NOMO-1 (cell line): ENCODE data around the gene FOXP1.

Source experiments
- DNase-seq, 2 experiments: peaks; one replicate each; lab custom pipeline; 2025; ENCODE audit not compliant: unreplicated experiment in 2 of 2; lab: John Stamatoyannopoulos, UW

The FOXP1 gene

DNA sequence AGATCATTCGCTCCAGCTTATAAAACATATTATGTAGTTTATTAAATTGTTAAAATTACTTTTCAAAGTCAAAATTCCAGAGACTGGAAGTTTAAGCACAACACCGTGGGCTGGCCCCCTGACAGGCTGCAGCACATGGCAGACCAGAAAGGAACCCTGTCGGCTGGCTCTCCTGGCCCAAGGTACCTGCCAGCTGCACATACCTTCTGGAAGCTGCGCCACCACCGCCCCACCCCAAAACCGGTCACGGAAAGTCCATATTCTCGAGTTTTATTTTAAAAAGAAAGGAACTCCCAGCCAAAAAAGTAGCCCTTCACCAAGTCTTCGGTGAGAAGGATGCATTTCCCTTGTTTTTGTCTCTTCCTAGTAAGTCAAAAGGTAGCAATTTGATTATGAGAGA, 94.6 kb downstream of the FOXP1 start:
- no peak for DNase-seq

DNA sequence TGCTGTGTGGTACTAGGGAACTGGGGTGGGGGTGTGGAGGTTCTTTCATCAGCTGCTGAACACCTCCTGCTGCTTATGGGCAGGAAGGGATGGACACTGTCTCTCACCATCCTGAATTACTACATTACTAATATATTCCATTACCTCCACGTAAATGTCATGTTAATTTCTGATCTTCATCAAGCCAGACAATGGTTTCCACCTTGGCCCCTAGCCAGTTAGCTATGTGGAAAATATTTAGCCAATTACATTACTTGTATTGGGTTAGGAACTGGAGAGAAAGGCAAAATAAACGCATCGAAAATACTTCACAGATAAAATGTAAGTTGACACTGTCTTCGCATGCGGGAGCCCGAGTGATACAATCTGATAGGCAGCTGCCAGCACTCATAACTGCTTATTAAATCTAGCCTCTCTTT, 95.1 kb downstream of the FOXP1 start:
- DNase-seq, result no peak

DNA sequence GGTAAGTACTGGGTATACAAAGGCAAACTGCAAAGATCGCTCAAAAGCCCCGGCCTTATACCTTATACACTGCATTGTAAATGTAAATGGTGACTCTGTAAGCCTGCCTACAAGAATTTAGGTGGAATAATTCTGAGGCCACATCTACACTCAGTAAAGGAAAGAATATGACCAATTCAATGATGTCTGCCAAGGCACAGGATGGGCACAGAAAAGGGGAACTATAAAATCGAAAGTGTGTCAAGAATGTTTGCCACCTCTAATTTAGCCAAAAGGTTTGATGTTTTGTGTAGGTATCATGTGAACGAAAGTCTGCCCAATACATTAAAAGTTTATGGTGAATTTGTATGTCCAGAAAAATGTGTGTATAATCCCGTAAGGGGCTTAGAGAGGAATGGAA, 96.1 kb downstream of the FOXP1 start:
- peak; percentile 44 to 68 for DNase-seq

DNA sequence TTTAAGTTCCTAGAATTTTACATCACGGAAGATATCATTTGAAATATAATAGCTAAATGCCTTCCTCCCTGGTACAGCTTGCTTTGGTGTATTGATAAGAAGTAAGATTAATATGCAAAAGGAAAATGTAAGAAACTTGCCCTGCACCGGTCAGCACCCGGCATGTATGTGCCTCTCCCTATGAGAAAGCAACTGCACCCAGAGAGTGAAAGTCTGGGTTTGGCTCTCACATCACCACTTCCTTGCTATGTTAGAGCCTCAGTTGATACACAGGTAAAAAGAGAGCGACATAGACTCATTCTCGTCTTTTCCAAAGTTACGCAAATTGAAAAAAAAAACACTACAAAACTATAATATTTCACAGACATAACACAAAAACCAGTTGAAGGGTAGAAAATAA, 96.7 kb downstream of the FOXP1 start:
- no peak for DNase-seq

DNA sequence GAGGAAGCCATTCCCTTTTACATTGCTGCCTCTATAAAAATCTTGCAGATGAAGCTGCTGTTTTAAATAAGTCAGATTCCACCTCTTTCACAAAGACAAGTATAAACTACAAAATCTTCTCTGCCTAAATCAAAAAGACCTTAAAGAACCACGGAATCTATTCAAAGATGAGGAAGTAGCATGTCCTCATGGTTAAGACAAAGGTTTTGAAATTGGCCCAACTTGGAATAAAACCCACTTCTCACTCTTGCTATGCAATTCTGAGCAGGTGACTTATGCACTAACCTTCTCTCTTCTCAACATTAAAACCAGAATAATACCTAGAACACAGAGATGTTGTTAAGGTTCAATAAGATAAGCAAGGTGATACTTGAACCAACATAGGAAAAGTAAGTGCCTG, 97.6 kb downstream of the FOXP1 start:
- peak; percentile 29 to 63 for DNase-seq

DNA sequence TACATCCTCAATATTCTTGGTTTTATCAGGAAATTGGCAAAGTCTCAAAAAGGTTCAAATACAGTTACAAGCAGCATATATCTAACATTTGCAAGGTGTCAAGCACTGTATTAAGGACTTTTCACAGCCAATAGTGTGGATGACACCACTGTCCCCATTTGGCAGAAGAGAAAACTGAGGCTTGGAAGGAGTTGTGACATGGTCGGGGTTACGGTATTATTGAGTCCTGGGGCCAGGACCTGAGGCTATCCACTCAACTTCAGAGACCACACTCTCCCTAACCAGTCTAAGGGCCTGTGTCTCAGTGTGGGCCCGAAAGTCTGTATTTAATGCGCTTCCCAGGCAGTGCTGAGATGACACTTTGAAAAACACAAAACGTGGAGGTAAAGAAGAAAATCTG, 99.1 kb downstream of the FOXP1 start:
- no peak for DNase-seq

DNA sequence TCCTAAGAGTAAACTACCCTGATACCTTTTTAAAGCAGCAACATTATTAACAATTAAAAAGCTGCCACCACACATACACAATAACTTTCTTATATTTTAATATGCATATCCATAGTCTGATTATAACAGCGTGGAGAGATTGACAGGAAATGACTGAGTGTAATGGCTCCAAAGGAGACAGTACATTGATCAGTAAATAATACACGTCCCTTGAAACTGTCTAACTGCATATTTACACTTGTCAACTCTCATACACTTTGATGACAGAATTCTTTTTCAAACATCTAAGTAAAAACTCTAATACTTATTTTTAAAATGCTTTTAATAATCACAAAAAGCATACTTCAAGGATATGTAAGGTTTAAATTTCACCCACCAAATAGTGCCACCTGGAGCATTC, 99.5 kb downstream of the FOXP1 start:
- DNase-seq, result no peak

DNA sequence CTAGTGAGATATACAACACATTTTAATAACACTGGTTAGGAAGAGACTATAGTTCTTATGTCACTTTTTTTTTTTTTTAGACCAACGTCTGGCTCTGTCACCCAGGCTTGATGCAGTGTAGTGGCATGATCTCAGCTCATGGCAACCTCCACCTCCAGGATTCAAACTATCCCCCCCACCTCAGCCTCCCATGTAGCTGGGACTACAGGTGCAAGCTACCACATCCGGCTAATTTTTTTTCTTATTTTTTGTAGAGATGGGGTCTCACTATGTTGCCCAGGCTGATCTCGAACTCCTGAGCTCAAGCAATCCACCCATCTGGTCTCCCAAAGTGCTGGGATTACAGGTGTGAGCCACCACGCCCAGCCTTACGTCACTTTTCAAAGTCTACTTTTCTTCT, 100.8 kb downstream of the FOXP1 start:
- DNase-seq, result no peak

DNA sequence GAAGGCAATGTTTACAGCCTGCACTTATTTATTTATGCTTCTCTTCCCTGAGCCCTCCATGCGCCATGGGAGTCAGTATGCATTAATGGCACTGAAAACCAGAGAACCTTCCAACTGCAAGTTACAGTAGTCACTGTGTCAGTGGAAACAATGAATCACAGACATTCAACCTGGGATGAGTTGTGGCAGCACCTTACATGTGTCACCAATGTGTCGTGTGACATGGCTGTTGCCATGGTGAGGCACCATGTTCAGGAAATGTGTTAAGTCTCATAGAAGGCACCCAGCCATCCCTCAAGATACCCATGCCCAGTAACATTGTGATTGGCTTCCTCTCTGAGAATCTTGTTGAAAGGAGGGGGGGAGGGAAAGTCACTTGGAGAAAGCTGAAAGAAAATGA, 105.0 kb downstream of the FOXP1 start:
- no peak for DNase-seq

DNA sequence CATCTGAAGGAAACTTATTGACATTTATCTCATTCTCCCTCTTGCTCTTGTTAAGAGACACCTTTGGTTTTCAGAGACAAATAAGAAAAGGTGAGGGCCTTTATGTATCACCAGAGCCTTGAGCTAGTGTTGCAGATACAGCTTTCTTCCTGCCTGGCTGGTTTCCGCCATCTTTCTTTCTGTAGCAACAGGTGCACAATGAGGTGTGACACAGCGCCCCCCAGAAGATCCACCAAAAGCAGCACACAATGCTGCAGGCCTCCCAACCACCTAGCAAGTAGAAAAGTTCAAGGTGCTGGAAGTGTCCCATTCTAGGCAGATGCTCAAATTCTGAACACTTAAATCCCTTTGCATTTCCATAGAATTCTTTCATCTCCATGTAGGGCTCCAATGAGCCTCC, 106.6 kb downstream of the FOXP1 start:
- DNase-seq, result no peak

DNA sequence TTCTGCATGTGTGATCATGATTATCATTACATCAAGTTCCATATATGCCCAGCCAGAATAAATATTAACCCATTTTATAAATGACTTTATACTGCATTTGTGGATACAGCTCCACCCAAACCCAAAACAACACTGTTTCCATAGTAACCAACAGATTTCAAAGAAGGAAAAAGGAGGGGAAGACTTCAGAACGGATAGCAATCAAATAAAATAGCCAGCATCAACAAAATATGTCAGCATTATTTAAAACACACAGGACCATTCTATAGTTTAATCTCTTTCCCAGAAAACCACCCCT, 114.4 kb downstream of the FOXP1 start:
- no peak for DNase-seq

DNA sequence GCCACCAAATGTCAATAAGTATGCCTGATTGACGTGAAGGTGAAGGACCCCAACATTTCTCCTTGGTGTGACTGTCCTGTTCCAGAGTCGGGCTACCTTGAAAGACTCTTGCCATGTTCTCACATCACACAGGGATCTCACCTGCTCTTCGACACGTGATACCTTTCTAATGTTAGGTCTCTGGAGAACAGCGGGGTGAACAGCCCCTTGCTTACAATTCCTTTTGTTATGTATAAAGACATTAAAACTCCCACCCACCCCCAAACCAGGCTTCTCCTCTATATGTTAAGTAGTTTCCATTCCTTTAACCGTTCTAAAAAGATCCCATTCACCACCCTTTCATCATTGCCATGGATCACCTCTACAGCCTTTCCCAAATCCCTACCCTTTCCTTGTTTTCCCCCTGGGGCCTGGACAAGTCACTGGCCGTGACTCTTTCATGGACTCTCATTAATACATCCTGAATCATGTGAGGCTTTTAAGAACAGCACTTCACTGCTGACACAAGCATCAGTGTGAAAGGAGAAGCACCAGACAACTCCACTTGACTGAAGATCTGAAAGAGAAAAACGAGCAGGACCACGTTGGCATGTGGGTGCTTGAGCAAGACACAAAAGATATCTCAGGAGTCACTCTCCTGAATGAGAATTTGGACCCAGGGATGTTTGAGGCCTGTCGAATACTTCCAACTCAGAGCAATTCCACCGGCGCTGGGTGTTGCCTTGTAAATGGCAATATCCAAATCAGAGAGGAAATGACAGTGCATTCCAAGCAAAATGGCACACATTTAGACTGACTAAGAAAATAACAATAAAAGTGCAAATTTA, 115.0 kb downstream of the FOXP1 start:
- DNase-seq, result no peak

DNA sequence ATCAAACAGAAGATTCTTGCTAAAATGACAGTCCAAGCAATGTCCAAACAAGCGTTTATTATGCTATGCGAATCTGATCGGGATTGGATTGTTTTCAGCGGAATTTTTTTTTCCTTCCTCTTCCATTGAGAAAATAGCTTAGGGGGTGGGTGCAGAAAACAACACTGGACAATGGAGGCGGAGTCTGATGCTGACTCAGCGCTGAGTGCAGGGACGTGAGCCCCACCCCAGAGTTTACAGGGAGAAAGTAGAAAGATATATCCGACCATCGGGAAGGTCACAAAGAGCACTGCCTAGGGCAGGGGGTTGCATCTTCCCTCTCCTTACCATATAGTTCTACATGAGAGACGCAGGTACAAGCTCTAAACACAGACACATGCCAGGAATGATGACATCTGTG, 117.0 kb downstream of the FOXP1 start:
- DNase-seq, result no peak

DNA sequence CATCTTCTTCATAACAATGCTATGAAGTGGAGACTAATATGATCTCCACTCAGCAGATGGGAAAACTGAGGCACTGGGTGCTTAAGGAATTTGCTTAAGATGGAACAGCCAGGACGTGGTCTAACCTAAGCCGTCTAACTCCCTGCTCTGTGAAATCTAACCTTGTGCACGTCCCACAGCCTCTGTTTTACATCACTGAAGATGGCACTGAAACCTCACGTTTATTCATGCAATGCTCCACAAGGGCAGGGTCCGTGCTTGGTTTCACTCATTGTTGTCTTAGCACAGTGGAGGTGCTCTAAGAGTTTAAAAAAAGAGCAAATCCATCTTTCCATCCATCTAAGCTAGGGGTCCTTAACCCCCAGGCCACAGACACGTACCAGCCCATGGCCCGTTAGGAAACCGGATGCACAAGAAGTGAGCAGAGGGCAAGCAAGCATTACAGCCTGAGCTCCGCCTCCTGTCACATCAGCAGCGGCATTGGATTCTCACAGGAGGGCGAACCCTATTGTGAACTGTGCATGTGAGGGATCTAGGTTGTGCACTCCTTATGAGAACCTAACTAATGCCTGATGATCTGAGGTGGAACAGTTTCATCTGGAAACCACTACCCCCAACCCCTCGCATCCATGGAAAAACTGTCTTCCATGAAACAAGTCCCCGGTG, 118.0 kb downstream of the FOXP1 start:
- DNase-seq, result no peak

DNA sequence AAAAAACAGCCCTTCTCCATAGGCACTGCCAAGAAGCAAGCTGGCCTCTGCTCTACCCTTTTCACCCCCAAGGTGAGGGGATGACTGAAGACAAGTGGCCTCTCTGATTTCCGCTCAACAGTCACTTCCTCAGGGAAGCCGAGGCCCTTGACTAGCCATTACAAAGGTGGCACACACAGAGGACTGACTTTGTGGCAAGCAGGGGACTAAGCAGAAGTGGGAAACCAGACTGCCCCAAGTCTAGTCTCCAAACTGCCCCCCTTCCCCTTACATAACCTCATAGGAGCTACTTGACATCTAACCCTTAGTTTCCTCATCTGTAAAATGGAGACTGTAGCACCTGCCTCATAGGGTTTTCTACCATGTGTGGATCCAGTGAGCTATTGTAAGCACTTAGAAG, 118.9 kb downstream of the FOXP1 start:
- DNase-seq, result peak in 1 of 2 experiments; percentile 26

DNA sequence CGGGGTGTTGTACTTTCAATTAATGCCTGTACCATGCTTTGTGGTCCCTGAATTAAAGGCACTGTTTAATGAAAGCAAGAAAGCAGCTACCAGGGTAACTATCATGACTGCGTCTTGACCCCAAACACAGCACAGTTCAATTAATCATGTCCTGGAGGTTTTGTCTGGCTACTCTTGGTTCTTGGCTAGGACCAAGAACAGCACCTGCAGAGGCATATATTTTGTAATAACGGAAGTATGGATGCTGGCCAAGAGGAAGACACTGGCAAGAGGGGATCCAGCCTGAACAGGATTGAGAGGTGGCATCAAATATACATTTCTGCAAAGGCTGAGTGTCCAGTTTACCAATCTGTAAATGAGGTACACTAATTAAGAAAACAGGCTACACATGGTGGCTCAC, 119.9 kb downstream of the FOXP1 start:
- DNase-seq, result no peak

DNA sequence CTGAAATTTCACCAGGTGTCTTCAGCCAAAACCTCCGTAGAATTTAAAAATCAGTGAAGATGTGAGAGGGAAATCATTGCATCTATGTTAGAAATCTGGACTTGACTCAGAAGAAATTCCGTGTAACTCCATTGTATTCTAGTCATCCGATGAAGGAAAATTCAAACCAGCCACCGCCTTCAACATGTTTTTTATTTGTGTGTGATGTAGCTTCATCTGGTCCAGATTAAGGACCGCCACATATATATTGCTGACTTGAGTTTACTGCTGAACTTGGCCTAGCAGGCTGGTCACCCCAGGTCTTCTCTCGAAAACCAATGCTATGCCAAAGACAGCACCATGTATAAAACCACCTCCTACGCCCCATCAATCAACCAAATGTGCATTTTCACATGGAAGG, 120.9 kb downstream of the FOXP1 start:
- no peak for DNase-seq

DNA sequence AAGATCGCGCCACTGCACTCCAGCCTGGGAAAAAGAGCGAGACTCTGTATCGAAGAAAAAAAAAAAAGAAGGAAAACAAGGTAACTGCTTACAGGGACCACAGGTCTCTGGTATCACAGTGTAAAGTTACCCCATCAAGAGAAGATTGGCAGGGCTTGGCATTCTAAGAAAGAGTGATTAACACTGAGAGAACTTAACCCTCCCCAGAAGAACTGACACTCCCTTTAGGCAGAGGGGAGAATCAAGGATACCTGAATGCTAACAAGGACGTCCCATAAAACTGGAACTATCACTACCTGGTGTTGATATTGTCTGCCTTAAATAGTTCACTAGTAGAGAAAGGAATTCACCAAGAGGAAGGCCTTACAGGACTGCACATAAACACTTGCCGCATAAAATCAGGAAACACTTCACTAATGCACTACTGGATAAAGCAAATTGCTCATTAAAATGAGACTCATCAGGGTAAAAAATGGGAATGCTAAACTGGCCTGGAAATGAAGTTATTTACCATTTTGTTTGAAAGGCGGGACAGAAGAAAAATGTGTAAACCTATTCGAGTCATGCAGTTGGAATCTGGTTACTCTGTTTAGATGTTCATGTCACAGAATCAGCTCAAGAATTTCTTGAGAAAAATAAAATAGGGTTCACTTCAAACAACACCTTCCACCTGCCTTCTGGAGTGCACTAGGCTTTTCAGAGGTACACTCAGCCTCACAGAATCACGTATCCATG, 121.6 kb downstream of the FOXP1 start:
- no peak for DNase-seq

DNA sequence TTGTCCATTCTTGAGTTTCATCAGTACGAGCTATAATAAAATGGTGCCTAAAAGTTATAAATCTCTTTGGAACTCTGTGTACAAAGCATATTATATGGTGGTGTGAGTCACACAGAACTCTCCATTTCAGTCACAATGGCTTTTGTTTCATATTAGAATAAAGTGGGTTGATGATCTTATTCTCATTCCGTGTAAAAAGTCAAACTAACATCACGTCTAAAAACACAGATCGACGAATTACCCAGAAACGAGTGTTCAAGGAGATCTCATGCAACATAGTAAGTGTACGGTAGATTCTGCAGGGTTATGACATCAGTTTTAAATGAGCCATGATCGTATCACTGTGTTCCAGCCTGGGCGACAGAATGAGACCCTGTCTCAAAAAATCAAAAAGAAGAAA, 122.4 kb downstream of the FOXP1 start:
- DNase-seq, result no peak

DNA sequence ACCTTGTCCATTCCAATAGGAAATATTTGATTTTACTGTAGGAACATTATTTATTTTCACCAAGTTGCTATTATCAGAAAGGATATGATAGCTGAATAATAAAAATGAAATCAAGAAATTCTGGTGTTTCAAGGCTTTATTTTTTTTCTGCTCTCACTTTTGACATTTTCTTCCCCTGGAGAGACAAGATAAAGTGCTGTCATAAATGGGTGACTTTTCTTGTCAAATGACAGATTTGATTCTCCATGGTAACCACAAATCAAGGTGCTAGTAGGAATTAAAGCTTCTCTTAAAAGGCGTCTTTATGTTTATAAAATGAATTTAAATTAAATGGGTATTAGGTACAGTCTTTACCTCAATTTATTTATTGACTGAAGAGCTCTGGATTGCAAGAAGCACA, 124.6 kb downstream of the FOXP1 start:
- no peak for DNase-seq

DNA sequence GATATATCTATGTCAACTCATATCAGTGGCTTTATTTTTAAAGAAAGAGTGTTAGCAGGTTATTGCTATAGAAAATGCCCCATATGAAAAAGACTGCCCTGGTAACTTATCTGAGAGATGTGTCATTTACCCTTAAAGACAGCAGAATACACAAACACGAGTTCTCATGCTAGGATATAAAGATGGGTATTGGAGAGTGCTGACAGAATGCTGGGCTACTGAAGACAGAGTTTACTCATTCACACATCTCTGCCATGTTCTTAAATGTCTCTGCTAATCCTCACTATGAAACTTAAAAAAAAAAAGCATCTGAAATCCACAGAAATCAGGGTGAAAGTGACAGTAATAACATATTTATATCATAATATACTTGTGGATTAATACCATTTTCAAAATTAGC, 126.7 kb downstream of the FOXP1 start:
- DNase-seq, result no peak

DNA sequence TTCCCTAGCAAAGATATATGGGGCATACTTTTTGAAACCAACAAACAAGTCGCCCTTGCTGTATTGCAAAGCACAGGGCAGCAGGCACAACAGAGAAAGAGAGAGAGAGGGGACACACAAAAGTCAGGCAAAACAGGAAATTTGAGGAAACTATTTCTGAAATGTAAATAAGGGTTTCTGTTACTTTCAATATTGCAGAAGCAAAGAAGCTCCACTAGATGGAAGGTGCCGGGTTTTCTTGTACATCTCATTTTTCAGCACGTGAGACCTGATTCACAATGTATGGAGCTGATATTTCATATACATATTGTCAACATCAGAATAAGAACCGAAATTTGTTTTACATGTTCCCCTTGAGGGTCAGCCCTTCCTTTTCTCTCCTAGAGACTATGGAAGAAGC, 127.4 kb downstream of the FOXP1 start:
- peak; percentile 20 to 53 for DNase-seq
